OCI-LY1 (cell line): ENCODE measurements around the gene PRIM1.

ENCODE experiments used
- CTCF ChIP-seq: fragments of 200-600 bp; sonication (generic), shearing (Covaris generic); IDR thresholded peaks from 2 replicates; pipeline ENCODE4 v1.5.1; 2017; ENCODE audit warnings: mild to moderate bottlenecking, antibody characterized with exemption, low read length, moderate library complexity, mixed read lengths
- EZH2 ChIP-seq: fragments of 200-600 bp; sonication (generic), shearing (Covaris generic); IDR thresholded peaks from 2 replicates; pipeline ENCODE4 v1.8.0; 2017; ENCODE audit warnings: borderline replicate concordance, mixed run types, mild to moderate bottlenecking, antibody characterized with exemption, low read length, moderate library complexity, mixed read lengths

GRCh38 chr12:56749359-56749758, 2.8 kb downstream of the PRIM1 start:
- TF ChIP-seq EZH2 (no peak), CTCF (no peak)
